Superior temporal gyrus (tissue), 1 donor: ENCODE data around the gene PRICKLE3.
"Not testable (repeated sequence)": the region's sequence is repeated elsewhere in the genome, so short reads cannot be mapped to it uniquely, and the experiment has no call there.

Experiments used
- DNase-seq: peaks from one replicate; pipeline ENCODE4 v3.0.0-alpha.2; 2016; ENCODE audit errors: extremely low spot score

PRICKLE3 gene

GRCh38 chrX:49157194-49157593, 29.0 kb downstream of the PRICKLE3 start:
- no peak for DNase-seq

GRCh38 chrX:49155900-49156837, 30.0 kb downstream of the PRICKLE3 start:
- DNase-seq = peak; percentile 78

- peak; percentile 46 for DNase-seq
These were observed 30.8 kb downstream of the PRICKLE3 start for GRCh38 chrX:49155243-49155899.

- DNase-seq = no peak
These were observed 32.7 kb downstream of the PRICKLE3 start for GRCh38 chrX:49153467-49153866.

GRCh38 chrX:49149291-49149690, 36.9 kb downstream of the PRICKLE3 start:
- not testable (repeated sequence) for DNase-seq

- DNase-seq = not testable (repeated sequence)
These were observed 37.6 kb downstream of the PRICKLE3 start for GRCh38 chrX:49148390-49149100.

- no peak for DNase-seq
These were observed 38.2 kb downstream of the PRICKLE3 start for GRCh38 chrX:49147936-49148335.

- no peak for DNase-seq
These were observed 38.9 kb downstream of the PRICKLE3 start for GRCh38 chrX:49147282-49147681.

- not testable (repeated sequence) for DNase-seq
These were observed 43.0 kb downstream of the PRICKLE3 start for GRCh38 chrX:49143154-49143553.

- DNase-seq = peak; percentile 17
These were observed 43.9 kb downstream of the PRICKLE3 start for GRCh38 chrX:49142264-49142663.

- no peak for DNase-seq
These were observed 46.5 kb downstream of the PRICKLE3 start for GRCh38 chrX:49139713-49140112.

- no peak for DNase-seq
These were observed 48.7 kb downstream of the PRICKLE3 start for GRCh38 chrX:49137492-49137891.

- no peak for DNase-seq
These were observed 52.4 kb downstream of the PRICKLE3 start for GRCh38 chrX:49133759-49134158.

GRCh38 chrX:49132275-49132674, 53.9 kb downstream of the PRICKLE3 start:
- DNase-seq = not testable (repeated sequence)

- no peak for DNase-seq
These were observed 56.7 kb downstream of the PRICKLE3 start for GRCh38 chrX:49129427-49129826.

- DNase-seq = not testable (repeated sequence)
These were observed 58.4 kb downstream of the PRICKLE3 start for GRCh38 chrX:49127742-49128258.
